Measurements from ENCODE around the gene TUT7.

DNA sequence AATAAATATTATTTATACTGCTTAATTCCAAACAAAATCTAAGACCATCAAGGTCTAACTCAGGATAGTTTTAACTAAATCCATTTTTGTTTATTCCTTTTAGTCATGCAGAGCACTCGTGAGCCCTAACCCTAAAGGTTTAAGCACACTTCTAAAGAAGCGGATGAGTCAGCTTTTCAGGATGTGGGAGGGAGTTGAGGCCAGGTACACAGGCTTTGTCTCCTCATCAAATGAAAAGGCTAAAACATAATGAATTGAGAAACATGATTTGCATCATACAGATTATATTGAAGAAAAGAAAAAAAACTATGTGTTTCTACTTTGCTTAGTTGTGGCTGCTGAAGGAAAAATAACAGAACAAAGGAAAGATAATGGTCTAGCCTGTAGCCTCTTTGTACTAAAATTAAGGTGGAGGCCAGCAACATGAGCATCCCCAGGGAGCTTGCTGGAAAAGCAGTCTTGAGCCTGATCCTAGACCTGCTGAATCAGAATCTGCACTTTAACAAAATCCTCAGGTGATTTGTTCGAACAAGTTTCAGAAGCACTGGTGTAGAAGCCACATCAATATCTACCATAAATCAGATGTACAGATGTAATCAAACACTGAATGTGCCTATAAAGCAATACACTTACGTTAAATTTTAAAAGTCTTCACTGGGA is 50.8 kb downstream of the TUT7 start:
- TF ChIP-seq, protein P1, sequence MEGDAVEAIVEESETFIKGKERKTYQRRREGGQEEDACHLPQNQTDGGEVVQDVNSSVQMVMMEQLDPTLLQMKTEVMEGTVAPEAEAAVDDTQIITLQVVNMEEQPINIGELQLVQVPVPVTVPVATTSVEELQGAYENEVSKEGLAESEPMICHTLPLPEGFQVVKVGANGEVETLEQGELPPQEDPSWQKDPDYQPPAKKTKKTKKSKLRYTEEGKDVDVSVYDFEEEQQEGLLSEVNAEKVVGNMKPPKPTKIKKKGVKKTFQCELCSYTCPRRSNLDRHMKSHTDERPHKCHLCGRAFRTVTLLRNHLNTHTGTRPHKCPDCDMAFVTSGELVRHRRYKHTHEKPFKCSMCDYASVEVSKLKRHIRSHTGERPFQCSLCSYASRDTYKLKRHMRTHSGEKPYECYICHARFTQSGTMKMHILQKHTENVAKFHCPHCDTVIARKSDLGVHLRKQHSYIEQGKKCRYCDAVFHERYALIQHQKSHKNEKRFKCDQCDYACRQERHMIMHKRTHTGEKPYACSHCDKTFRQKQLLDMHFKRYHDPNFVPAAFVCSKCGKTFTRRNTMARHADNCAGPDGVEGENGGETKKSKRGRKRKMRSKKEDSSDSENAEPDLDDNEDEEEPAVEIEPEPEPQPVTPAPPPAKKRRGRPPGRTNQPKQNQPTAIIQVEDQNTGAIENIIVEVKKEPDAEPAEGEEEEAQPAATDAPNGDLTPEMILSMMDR (IDR thresholded peaks at IDR 0.05) = no peak
- no peak for TF ChIP-seq POLR2A (IDR thresholded peaks at IDR 0.05)
